Lower leg skin (tissue), 3 donors: Measurements from ENCODE around the gene HDAC4.

Experiments used
- POLR2A ChIP-seq, 2 donors: fragments of 450-650 bp; IDR thresholded peaks; one replicate each; pipeline ENCODE4 v1.6.1; 2016 to 2017; ENCODE audit warnings: antibody characterized with exemption in 2 of 2, mild to moderate bottlenecking in 1 of 2, moderate library complexity in 1 of 2
- TF ChIP-seq, protein P1 (sequence below), 3 donors: fragments of 450-650 bp; IDR thresholded peaks; one replicate each; pipeline ENCODE4 v1.5.1; 2016; ENCODE audit warnings: antibody characterized with exemption in 3 of 3, mild to moderate bottlenecking in 3 of 3, moderate library complexity in 2 of 3

DNA sequence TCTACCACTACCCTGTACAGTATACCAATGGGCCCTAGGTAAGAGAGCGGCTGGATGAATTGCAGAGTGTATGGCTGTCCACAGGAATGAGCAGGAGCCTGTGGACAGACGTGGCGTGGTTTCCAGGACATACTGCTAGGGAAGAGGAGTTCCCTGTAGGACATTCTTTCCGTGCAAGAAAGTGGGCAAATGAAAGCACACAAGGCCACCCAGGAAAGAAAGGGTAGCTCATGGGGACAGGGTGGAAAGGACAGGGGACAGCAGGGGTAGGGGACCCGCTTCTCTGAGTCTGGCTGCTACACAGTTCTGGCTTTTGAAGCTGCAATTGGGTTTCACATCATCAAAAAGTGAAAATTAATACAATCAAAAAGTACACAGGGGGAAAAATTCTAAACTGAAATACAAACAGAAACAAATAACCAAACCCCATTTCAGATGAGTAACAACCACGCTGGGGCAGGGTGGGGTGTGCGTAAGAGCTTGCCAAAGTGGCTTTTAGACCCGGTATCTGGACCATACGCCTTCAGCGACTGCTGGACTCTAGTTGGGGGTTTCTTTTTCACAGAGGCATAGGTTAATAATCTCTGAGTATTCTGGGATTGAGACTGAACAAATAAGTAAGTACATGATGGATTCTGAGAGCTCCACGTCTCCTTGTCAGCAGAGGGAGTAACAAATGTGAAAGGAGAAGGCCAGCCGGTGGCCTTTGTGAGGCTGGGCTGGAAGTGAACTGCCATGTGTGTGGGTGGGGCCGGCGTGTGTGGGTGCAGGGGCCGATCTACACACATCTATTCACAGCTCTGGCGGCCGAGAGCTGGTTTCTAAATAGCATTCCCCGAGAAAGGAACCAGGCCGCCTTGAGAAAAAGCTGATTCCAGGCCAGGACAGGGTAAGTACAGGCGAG is 84.0 kb downstream of the HDAC4 start:
- TF ChIP-seq, protein P1, sequence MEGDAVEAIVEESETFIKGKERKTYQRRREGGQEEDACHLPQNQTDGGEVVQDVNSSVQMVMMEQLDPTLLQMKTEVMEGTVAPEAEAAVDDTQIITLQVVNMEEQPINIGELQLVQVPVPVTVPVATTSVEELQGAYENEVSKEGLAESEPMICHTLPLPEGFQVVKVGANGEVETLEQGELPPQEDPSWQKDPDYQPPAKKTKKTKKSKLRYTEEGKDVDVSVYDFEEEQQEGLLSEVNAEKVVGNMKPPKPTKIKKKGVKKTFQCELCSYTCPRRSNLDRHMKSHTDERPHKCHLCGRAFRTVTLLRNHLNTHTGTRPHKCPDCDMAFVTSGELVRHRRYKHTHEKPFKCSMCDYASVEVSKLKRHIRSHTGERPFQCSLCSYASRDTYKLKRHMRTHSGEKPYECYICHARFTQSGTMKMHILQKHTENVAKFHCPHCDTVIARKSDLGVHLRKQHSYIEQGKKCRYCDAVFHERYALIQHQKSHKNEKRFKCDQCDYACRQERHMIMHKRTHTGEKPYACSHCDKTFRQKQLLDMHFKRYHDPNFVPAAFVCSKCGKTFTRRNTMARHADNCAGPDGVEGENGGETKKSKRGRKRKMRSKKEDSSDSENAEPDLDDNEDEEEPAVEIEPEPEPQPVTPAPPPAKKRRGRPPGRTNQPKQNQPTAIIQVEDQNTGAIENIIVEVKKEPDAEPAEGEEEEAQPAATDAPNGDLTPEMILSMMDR (IDR thresholded peaks at IDR 0.05), result no peak
- TF ChIP-seq POLR2A (IDR thresholded peaks at IDR 0.05), result no peak
